ENCODE results near the gene XAB2.

Gene XAB2

GRCh38 chr19:7620442-7621412 is 8.6 kb downstream of the XAB2 start:
- H3K36me3 ChIP-seq (ENCODE audit: control insufficient read depth, insufficient read depth, low read length) = peaks cover 65% of the 10 kb centered on the region
- no peaks in the 10 kb centered on the region for H3K4me1 ChIP-seq (ENCODE audit: control insufficient read depth, insufficient read depth, low read length, poor library complexity, severe bottlenecking)
- DNase-seq = no peak
- no peak overlapping the region for H3K4me3 ChIP-seq (ENCODE audit: insufficient read depth, low read depth, low read length, poor library complexity, severe bottlenecking)
- no peak overlapping the region for H3K27ac ChIP-seq (ENCODE audit: insufficient read depth, low read length, poor library complexity, severe bottlenecking)
- no peaks in the 10 kb centered on the region for H3K27me3 ChIP-seq (replicated peaks; ENCODE audit: control insufficient read depth, insufficient read depth, low read length, poor library complexity, severe bottlenecking)
- H3K9me3 ChIP-seq (ENCODE audit: control insufficient read depth, low read length) = no peaks in the 10 kb centered on the region

GRCh38 chr19:7619671-7620441 is 9.5 kb downstream of the XAB2 start:
- no peaks in the 10 kb centered on the region for H3K4me1 ChIP-seq (ENCODE audit: control insufficient read depth, insufficient read depth, low read length, poor library complexity, severe bottlenecking)
- no peaks in the 10 kb centered on the region for H3K27me3 ChIP-seq (replicated peaks; ENCODE audit: control insufficient read depth, insufficient read depth, low read length, poor library complexity, severe bottlenecking)
- no peak overlapping the region for H3K4me3 ChIP-seq (ENCODE audit: insufficient read depth, low read depth, low read length, poor library complexity, severe bottlenecking)
- H3K27ac ChIP-seq (ENCODE audit: insufficient read depth, low read length, poor library complexity, severe bottlenecking) = no peak overlapping the region
- DNase-seq = no peak
- H3K9me3 ChIP-seq (ENCODE audit: control insufficient read depth, low read length) = no peaks in the 10 kb centered on the region
- peaks cover 56% of the 10 kb centered on the region for H3K36me3 ChIP-seq (ENCODE audit: control insufficient read depth, insufficient read depth, low read length)

- Histone ChIP-seq H3K27me3 (replicated peaks; ENCODE audit: control insufficient read depth, insufficient read depth, low read length, poor library complexity, severe bottlenecking) (no peaks in the 10 kb centered on the region), H3K4me1 (ENCODE audit: control insufficient read depth, insufficient read depth, low read length, poor library complexity, severe bottlenecking) (no peaks in the 10 kb centered on the region), H3K27ac (ENCODE audit: insufficient read depth, low read length, poor library complexity, severe bottlenecking) (no peak overlapping the region), H3K9me3 (ENCODE audit: control insufficient read depth, low read length) (no peaks in the 10 kb centered on the region), H3K4me3 (ENCODE audit: insufficient read depth, low read depth, low read length, poor library complexity, severe bottlenecking) (no peak overlapping the region), H3K36me3 (ENCODE audit: control insufficient read depth, insufficient read depth, low read length) (peaks cover 50% of the 10 kb centered on the region)
- no peak for DNase-seq
Observed at GRCh38 chr19:7618771-7619510, 10.4 kb downstream of the XAB2 start.

- H3K27ac ChIP-seq (ENCODE audit: insufficient read depth, low read length, poor library complexity, severe bottlenecking) = no peak overlapping the region
- peaks cover 44% of the 10 kb centered on the region for H3K36me3 ChIP-seq (ENCODE audit: control insufficient read depth, insufficient read depth, low read length)
Observed at GRCh38 chr19:7618348-7618747, 11.0 kb downstream of the XAB2 start.

GRCh38 chr19:7617735-7618134 is 11.6 kb downstream of the XAB2 start:
- Histone ChIP-seq H3K36me3 (ENCODE audit: control insufficient read depth, insufficient read depth, low read length) (peaks cover 38% of the 10 kb centered on the region), H3K4me1 (ENCODE audit: control insufficient read depth, insufficient read depth, low read length, poor library complexity, severe bottlenecking) (no peaks in the 10 kb centered on the region), H3K27ac (ENCODE audit: insufficient read depth, low read length, poor library complexity, severe bottlenecking) (no peak overlapping the region), H3K9me3 (ENCODE audit: control insufficient read depth, low read length) (no peaks in the 10 kb centered on the region), H3K4me3 (ENCODE audit: insufficient read depth, low read depth, low read length, poor library complexity, severe bottlenecking) (no peak overlapping the region), H3K27me3 (replicated peaks; ENCODE audit: control insufficient read depth, insufficient read depth, low read length, poor library complexity, severe bottlenecking) (no peaks in the 10 kb centered on the region)
- DNase-seq = no peak

More at GRCh38 chr19:7618348-7618747, 11.0 kb downstream of the XAB2 start:
- H3K27me3 ChIP-seq (replicated peaks; ENCODE audit: control insufficient read depth, insufficient read depth, low read length, poor library complexity, severe bottlenecking) = no peaks in the 10 kb centered on the region
- no peaks in the 10 kb centered on the region for H3K4me1 ChIP-seq (ENCODE audit: control insufficient read depth, insufficient read depth, low read length, poor library complexity, severe bottlenecking)
- DNase-seq = no peak
- no peaks in the 10 kb centered on the region for H3K9me3 ChIP-seq (ENCODE audit: control insufficient read depth, low read length)
- H3K4me3 ChIP-seq (ENCODE audit: insufficient read depth, low read depth, low read length, poor library complexity, severe bottlenecking) = no peak overlapping the region

- no peaks in the 10 kb centered on the region for H3K4me1 ChIP-seq (ENCODE audit: control insufficient read depth, insufficient read depth, low read length, poor library complexity, severe bottlenecking)
- H3K27ac ChIP-seq (ENCODE audit: insufficient read depth, low read length, poor library complexity, severe bottlenecking) = no peak overlapping the region
- peaks cover 32% of the 10 kb centered on the region for H3K36me3 ChIP-seq (ENCODE audit: control insufficient read depth, insufficient read depth, low read length)
- H3K9me3 ChIP-seq (ENCODE audit: control insufficient read depth, low read length) = no peaks in the 10 kb centered on the region
- DNase-seq = no peak
- H3K4me3 ChIP-seq (ENCODE audit: insufficient read depth, low read depth, low read length, poor library complexity, severe bottlenecking) = no peak overlapping the region
- H3K27me3 ChIP-seq (replicated peaks; ENCODE audit: control insufficient read depth, insufficient read depth, low read length, poor library complexity, severe bottlenecking) = no peaks in the 10 kb centered on the region
Observed at GRCh38 chr19:7617172-7617571, 12.2 kb downstream of the XAB2 start.

GRCh38 chr19:7614859-7615741 is 14.2 kb downstream of the XAB2 start:
- Histone ChIP-seq H3K4me3 (ENCODE audit: insufficient read depth, low read depth, low read length, poor library complexity, severe bottlenecking) (no peak overlapping the region), H3K27me3 (replicated peaks; ENCODE audit: control insufficient read depth, insufficient read depth, low read length, poor library complexity, severe bottlenecking) (no peaks in the 10 kb centered on the region), H3K4me1 (ENCODE audit: control insufficient read depth, insufficient read depth, low read length, poor library complexity, severe bottlenecking) (no peaks in the 10 kb centered on the region), H3K36me3 (ENCODE audit: control insufficient read depth, insufficient read depth, low read length) (peaks cover 11% of the 10 kb centered on the region), H3K27ac (ENCODE audit: insufficient read depth, low read length, poor library complexity, severe bottlenecking) (no peak overlapping the region), H3K9me3 (ENCODE audit: control insufficient read depth, low read length) (no peaks in the 10 kb centered on the region)
- DNase-seq = no peak

- no peaks in the 10 kb centered on the region for H3K36me3 ChIP-seq (ENCODE audit: control insufficient read depth, insufficient read depth, low read length)
- H3K4me3 ChIP-seq (ENCODE audit: insufficient read depth, low read depth, low read length, poor library complexity, severe bottlenecking) = no peak overlapping the region
- H3K27me3 ChIP-seq (replicated peaks; ENCODE audit: control insufficient read depth, insufficient read depth, low read length, poor library complexity, severe bottlenecking) = no peaks in the 10 kb centered on the region
- DNase-seq = no peak
- H3K9me3 ChIP-seq (ENCODE audit: control insufficient read depth, low read length) = no peaks in the 10 kb centered on the region
- no peaks in the 10 kb centered on the region for H3K4me1 ChIP-seq (ENCODE audit: control insufficient read depth, insufficient read depth, low read length, poor library complexity, severe bottlenecking)
- H3K27ac ChIP-seq (ENCODE audit: insufficient read depth, low read length, poor library complexity, severe bottlenecking) = no peak overlapping the region
Observed at GRCh38 chr19:7612282-7613274, 16.8 kb downstream of the XAB2 start.

Data from effector memory CD4-positive, alpha-beta T cell (primary cell).